Measurements from ENCODE around the gene CARS2. TPM values are rescaled to one million over a fixed set of nuclear protein-coding genes. Genes with fewer than 3 reads are reported as not detected.
A peak's percentile ranks its signal among the peaks of the same experiment; 100 is the strongest.

Gene CARS2
- total RNA-seq, result 10 to 100 TPM; 43.0 to 82.6 TPM

- peak within 1 kb of the TSS; percentile 75 to 80 for H3K9ac ChIP-seq (ENCODE audit: low read depth in 2 of 2, low read length in 2 of 2)
- no peaks in the 10 kb centered on the region for H3K9me3 ChIP-seq
- H3K4me3 ChIP-seq, result peak within 1 kb of the TSS; percentile 64
- intact Hi-C loops (cut with DNase I), result loop anchor here (10.0 kb wide), 2 partner anchors 91 to 199 kb away; partner anchors contain the start of gene NAXD
- H3K27ac ChIP-seq, result peak within 1 kb of the TSS; percentile 60
- TF ChIP-seq, protein P1, sequence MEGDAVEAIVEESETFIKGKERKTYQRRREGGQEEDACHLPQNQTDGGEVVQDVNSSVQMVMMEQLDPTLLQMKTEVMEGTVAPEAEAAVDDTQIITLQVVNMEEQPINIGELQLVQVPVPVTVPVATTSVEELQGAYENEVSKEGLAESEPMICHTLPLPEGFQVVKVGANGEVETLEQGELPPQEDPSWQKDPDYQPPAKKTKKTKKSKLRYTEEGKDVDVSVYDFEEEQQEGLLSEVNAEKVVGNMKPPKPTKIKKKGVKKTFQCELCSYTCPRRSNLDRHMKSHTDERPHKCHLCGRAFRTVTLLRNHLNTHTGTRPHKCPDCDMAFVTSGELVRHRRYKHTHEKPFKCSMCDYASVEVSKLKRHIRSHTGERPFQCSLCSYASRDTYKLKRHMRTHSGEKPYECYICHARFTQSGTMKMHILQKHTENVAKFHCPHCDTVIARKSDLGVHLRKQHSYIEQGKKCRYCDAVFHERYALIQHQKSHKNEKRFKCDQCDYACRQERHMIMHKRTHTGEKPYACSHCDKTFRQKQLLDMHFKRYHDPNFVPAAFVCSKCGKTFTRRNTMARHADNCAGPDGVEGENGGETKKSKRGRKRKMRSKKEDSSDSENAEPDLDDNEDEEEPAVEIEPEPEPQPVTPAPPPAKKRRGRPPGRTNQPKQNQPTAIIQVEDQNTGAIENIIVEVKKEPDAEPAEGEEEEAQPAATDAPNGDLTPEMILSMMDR (IDR thresholded peaks at IDR 0.05), result no peak
- H3K36me3 ChIP-seq, result no peaks in the 10 kb centered on the region
- H3K4me1 ChIP-seq, result no peaks in the 10 kb centered on the region
- no peaks in the 10 kb centered on the region for H3K27me3 ChIP-seq
- peak; percentile 98 for DNase-seq
These were observed at the start of gene CARS2 for GRCh38 chr13:110705826-110706569. TSS of gene CARS2 (minus strand) at chr13:110706116. CDS start at chr13:110706093, 23 bp downstream.

GRCh38 chr13:110748271-110748670 lies 42.4 kb upstream of the CARS2 start:
- no peak for DNase-seq
- no peak overlapping the region for H3K27ac ChIP-seq
- no peaks in the 10 kb centered on the region for H3K9me3 ChIP-seq

DNA sequence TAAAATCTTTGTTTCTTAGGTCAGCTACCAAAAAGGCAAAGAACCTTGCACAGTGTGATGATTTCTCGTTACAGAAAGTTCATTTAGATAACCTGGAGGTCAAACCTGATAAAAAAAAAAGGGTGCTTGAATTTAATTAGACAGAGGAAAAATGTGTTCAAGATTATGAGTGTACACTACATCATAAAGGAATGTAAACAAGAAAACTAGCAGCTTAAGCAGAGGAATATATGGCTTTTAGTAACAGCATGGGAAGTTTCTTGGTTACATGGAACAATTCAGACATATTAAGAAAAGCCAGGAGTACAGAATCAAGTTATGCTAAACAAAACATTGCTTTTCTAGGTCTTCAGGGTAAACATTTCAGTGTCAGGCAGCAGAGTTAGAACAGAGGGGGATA lies 40.5 kb upstream of the CARS2 start:
- TF ChIP-seq, protein P1 (IDR thresholded peaks at IDR 0.05), result no peak
- no peak for DNase-seq
- no peak overlapping the region for H3K4me3 ChIP-seq
- no peaks in the 10 kb centered on the region for H3K27me3 ChIP-seq
- no peak overlapping the region for H3K9ac ChIP-seq (ENCODE audit: low read depth in 2 of 2, low read length in 2 of 2)
- intact Hi-C loops (cut with DNase I), result no loop called here
- H3K27ac ChIP-seq, result no peak overlapping the region
- H3K36me3 ChIP-seq, result no peaks in the 10 kb centered on the region
- H3K9me3 ChIP-seq, result no peaks in the 10 kb centered on the region
- H3K4me1 ChIP-seq, result no peaks in the 10 kb centered on the region

More at GRCh38 chr13:110748271-110748670, 42.4 kb upstream of the CARS2 start:
- TF ChIP-seq, protein P1 (IDR thresholded peaks at IDR 0.05), result no peak
- Histone ChIP-seq H3K4me1 (no peaks in the 10 kb centered on the region), H3K9ac (ENCODE audit: low read depth in 2 of 2, low read length in 2 of 2) (no peak overlapping the region), H3K27me3 (no peaks in the 10 kb centered on the region), H3K4me3 (no peak overlapping the region), H3K36me3 (no peaks in the 10 kb centered on the region)
- intact Hi-C loops (cut with DNase I), result no loop called here

DNA sequence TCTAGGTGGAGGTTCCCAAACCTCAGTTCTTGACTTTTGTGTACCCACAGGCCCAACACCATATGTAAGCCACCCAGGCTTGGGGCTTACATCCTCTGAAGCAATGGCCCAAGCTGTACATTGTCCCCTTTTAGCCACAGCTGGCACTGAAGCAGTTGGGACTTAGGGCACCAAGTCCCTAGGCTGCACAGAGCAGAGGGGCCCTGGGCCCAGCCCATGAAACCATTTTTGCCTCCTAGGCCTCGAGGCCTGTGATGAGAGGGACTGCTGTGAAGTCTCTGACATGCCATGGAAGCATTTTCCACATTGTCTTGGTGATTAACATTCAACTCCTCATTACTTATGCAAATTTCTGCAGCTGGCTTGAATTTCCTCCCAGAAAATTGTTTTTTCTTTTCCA lies 37.8 kb upstream of the CARS2 start:
- intact Hi-C loops (cut with DNase I), result no loop called here
- no peak for DNase-seq
- no peaks in the 10 kb centered on the region for H3K9me3 ChIP-seq
- H3K9ac ChIP-seq (ENCODE audit: low read depth in 2 of 2, low read length in 2 of 2), result no peak overlapping the region
- H3K36me3 ChIP-seq, result no peaks in the 10 kb centered on the region
- no peak overlapping the region for H3K27ac ChIP-seq
- H3K4me1 ChIP-seq, result no peaks in the 10 kb centered on the region
- TF ChIP-seq, protein P1 (IDR thresholded peaks at IDR 0.05), result no peak
- no peak overlapping the region for H3K4me3 ChIP-seq
- H3K27me3 ChIP-seq, result no peaks in the 10 kb centered on the region

GRCh38 chr13:110737555-110737954 lies 31.6 kb upstream of the CARS2 start:
- Histone ChIP-seq H3K9me3 (no peaks in the 10 kb centered on the region), H3K27me3 (no peaks in the 10 kb centered on the region), H3K27ac (no peak overlapping the region), H3K4me1 (no peaks in the 10 kb centered on the region), H3K36me3 (no peaks in the 10 kb centered on the region), H3K4me3 (no peak overlapping the region), H3K9ac (ENCODE audit: low read depth in 2 of 2, low read length in 2 of 2) (no peak overlapping the region)
- TF ChIP-seq, protein P1 (IDR thresholded peaks at IDR 0.05), result no peak
- DNase-seq, result no peak
- intact Hi-C loops (cut with DNase I), result no loop called here

All from colonic mucosa (tissue), 4 donors.